K562 (cell line): Measurements from ENCODE around the gene KAZN. TPM values are rescaled to one million over a fixed set of nuclear protein-coding genes. Genes with fewer than 3 reads are reported as not detected.

Experiments used
- ATAC-seq: fragments of 200-7000 bp; cut with Tn5 transposase; 3 replicates; pipeline ENCODE4 v1.9.1; 2020; ENCODE audit warnings: moderate library complexity
- BruUV-seq: library from RNA; stranded (reverse); fragments of 400-500 nt; replicated peaks from 2 replicates; lab custom pipeline; 2021; lab: Mats Ljungman, UMichigan
- CTCF ChIA-PET: fragments of 300-600 bp; formaldehyde crosslinking; extraction: SDS; loops from one replicate; lab custom pipeline; 2021; ENCODE audit warnings: low intra/inter-chr PET ratio; lab: Yijun Ruan, JAX
- POLR2A ChIA-PET: fragments of 300-600, 350-650 bp; sonication (Branson Sonifier 250); formaldehyde crosslinking; extraction: SDS; loops from one replicate; lab custom pipeline; 2021; ENCODE audit warnings: antibody characterized with exemption, inconsistent platforms; lab: Yijun Ruan, JAX
- DNase-seq, 4 experiments: peaks; one replicate each; pipeline versions ENCODE4 v3.0.0 to v3.0.0-alpha.2; 2011 to 2018; ENCODE audit warnings: low spot score in 3 of 4, mixed read lengths in 3 of 4; ENCODE audit errors: extremely low read depth in 1 of 4
- FAIRE-seq: peaks from 2 replicates; lab custom pipeline; 2011; peaks lifted over from hg19 to GRCh38; lab: Jason Lieb, UNC
- H2AFZ ChIP-seq: 2 replicates; pipeline ENCODE4 v1.6.0; 2011; ENCODE audit warnings: low read depth, low read length, control low read depth, inconsistent platforms
- H3K27ac ChIP-seq: fragments of 200-600 bp; 3 replicates; pipeline ENCODE4 v1.8.0; 2011; ENCODE audit warnings: low read depth, mild to moderate bottlenecking, control low read depth, inconsistent platforms, low read length, moderate library complexity, mixed read lengths; ENCODE audit errors: extremely low read depth
- H3K27me3 ChIP-seq, 2 experiments: fragments of 300-600 bp in 1 of 2; 2 replicates in 1 of 2; 3 replicates in 1 of 2; pipeline versions ENCODE4 v1.6.0 to v1.8.0; 2011; ENCODE audit warnings: inconsistent platforms in 2 of 2, low read length in 2 of 2, mild to moderate bottlenecking in 1 of 2, mixed read lengths in 1 of 2, moderate library complexity in 1 of 2; ENCODE audit not compliant: control insufficient read depth in 2 of 2, insufficient read depth in 2 of 2
- H3K36me3 ChIP-seq: fragments of 300-600 bp; 3 replicates; pipeline ENCODE4 v1.8.0; 2011; ENCODE audit warnings: mild to moderate bottlenecking, low read length, inconsistent platforms; ENCODE audit not compliant: control insufficient read depth, insufficient read depth
- H3K4me1 ChIP-seq, 2 experiments: fragments of 200-600 bp in 1 of 2; replicated peaks in 1 of 2; 2 replicates in 1 of 2; 3 replicates in 1 of 2; pipeline versions ENCODE4 v1.5.1 to v1.8.0; 2011; ENCODE audit warnings: inconsistent platforms in 2 of 2, low read length in 2 of 2, mild to moderate bottlenecking in 1 of 2, mixed read lengths in 1 of 2, moderate library complexity in 1 of 2; ENCODE audit not compliant: control insufficient read depth in 2 of 2, insufficient read depth in 2 of 2
- H3K4me2 ChIP-seq: 2 replicates; pipeline ENCODE4 v1.6.1; 2011; ENCODE audit warnings: low read length, control low read depth, inconsistent platforms, mixed read lengths; ENCODE audit not compliant: insufficient read depth
- H3K4me3 ChIP-seq: fragments of 200-600 bp; sonication (generic), shearing (Covaris generic); 2 replicates; pipeline ENCODE4 v1.5.1; 2016; ENCODE audit warnings: control low read depth, inconsistent platforms
- H3K79me2 ChIP-seq: fragments of 200-600 bp; 3 replicates; pipeline ENCODE4 v1.8.0; 2011; ENCODE audit warnings: low read length, inconsistent platforms; ENCODE audit not compliant: control insufficient read depth, insufficient read depth
- H3K9ac ChIP-seq, 2 experiments: 2 replicates each; pipeline versions ENCODE4 v1.6.0 to v1.6.1; 2011; ENCODE audit warnings: low read depth in 2 of 2, low read length in 2 of 2, control low read depth in 1 of 2, inconsistent platforms in 1 of 2, mild to moderate bottlenecking in 1 of 2, mixed read lengths in 1 of 2; ENCODE audit not compliant: insufficient read depth in 1 of 2
- H3K9me1 ChIP-seq: one replicate; pipeline ENCODE4 v1.6.0; 2011; ENCODE audit warnings: inconsistent platforms, mild to moderate bottlenecking, low read length, moderate library complexity; ENCODE audit not compliant: control insufficient read depth, insufficient read depth
- H3K9me3 ChIP-seq: replicated peaks from 2 replicates; pipeline ENCODE4 v1.5.1; 2011; ENCODE audit warnings: low read depth, low read length, inconsistent platforms; ENCODE audit not compliant: control insufficient read depth, insufficient read depth
- H4K20me1 ChIP-seq: replicated peaks from 2 replicates; pipeline ENCODE4 v1.6.1; 2011; ENCODE audit warnings: low read length, inconsistent platforms, mixed read lengths; ENCODE audit not compliant: control insufficient read depth, insufficient read depth
- EHMT2 ChIP-seq: fragments of 450-650 bp; IDR thresholded peaks from 2 replicates; pipeline ENCODE4 v1.6.1; 2018; ENCODE audit warnings: antibody characterized with exemption
- HDGF ChIP-seq: fragments of 450-650 bp; IDR thresholded peaks from 2 replicates; pipeline ENCODE4 v1.6.1; 2016
- ILF3 ChIP-seq: fragments of 450-650 bp; IDR thresholded peaks from 2 replicates; pipeline ENCODE4 v1.6.1; 2018; ENCODE audit warnings: antibody characterized with exemption, mild to moderate bottlenecking, moderate library complexity, borderline replicate concordance
- NFE2L1 ChIP-seq: fragments of 450-650 bp; IDR thresholded peaks from 2 replicates; pipeline ENCODE4 v1.6.1; 2016; ENCODE audit warnings: missing genetic modification characterization, low read depth, mild to moderate bottlenecking, missing compliant biosample characterization, moderate library complexity, borderline replicate concordance
- PTTG1 ChIP-seq: fragments of 450-650 bp; IDR thresholded peaks from 2 replicates; pipeline ENCODE4 v1.6.1; 2016; ENCODE audit warnings: low read depth, mild to moderate bottlenecking, missing genetic modification characterization, missing compliant biosample characterization
- RB1 ChIP-seq: fragments of 450-650 bp; IDR thresholded peaks from 2 replicates; pipeline ENCODE4 v1.6.1; 2017; ENCODE audit warnings: low read depth, mild to moderate bottlenecking
- RBM17 ChIP-seq: fragments of 200-400 bp; formaldehyde crosslinking; IDR thresholded peaks from 2 replicates; pipeline ENCODE4 v1.6.1; 2017; ENCODE audit warnings: low read depth, mild to moderate bottlenecking, low read length, borderline replicate concordance
- SLC30A9 ChIP-seq: fragments of 250-450 bp; sonication (Bioruptor Pico); IDR thresholded peaks from 2 replicates; pipeline ENCODE4 v1.8.0; 2022; ENCODE audit warnings: mild to moderate bottlenecking, moderate library complexity
- TRIM28 ChIP-seq: fragments of 450-650 bp; IDR thresholded peaks from 2 replicates; pipeline ENCODE4 v1.6.1; 2017
- ZNF197 ChIP-seq: fragments of 200-800 bp; sonication (Bioruptor generic); IDR thresholded peaks from 2 replicates; pipeline ENCODE4 v1.6.1; 2016; ENCODE audit warnings: low read depth, missing genetic modification characterization, missing compliant biosample characterization
- ZNF347 ChIP-seq: fragments of 450-650 bp; formaldehyde crosslinking; IDR thresholded peaks from 2 replicates; pipeline ENCODE4 v1.4.0; 2020; ENCODE audit warnings: low read depth, mild to moderate bottlenecking, moderate library complexity
- in situ Hi-C: fragments of 300-500 bp; cut with MboI; formaldehyde crosslinking; loops from 4 replicates; pipeline ENCODE4 v1.15.0; 2018; ENCODE audit warnings: inconsistent platforms, mixed read lengths
- intact Hi-C: fragments of 100-400 bp; cut with micrococcal nuclease; formaldehyde crosslinking; loops from 2 replicates; pipeline ENCODE4 v1.14.2; 2022
- polyA plus RNA-seq, 8 experiments: library from polyadenylated mRNA; depleted of rRNA in 4 of 8; stranded (reverse) in 5 of 8; unstranded in 3 of 8; fragments of >200 nt; fragmentation: Nextera tagmentation in 2 of 8; fragmentation: Illumina TruSeq in 1 of 8; extraction: Ambion mirVana in 2 of 8; extraction: Trizol in 1 of 8; gene quantifications; 2 replicates each; pipeline versions ENCODE4 v1.2.1 to v1.2.3, GENCODE V29; 2011 to 2014; ENCODE audit warnings: inconsistent platforms in 1 of 8, missing spikeins in 1 of 8
- total RNA-seq, 7 experiments: library from RNA; depleted of rRNA in 6 of 7; stranded (reverse); fragments of >200 nt in 6 of 7; fragmentation: Illumina TruSeq in 2 of 7; extraction: Trizol in 2 of 7; gene quantifications; 2 replicates each; pipeline versions ENCODE4 v1.2.1 to v1.2.3, GENCODE V29; 2011 to 2021; ENCODE audit warnings: low replicate concordance in 1 of 7
- TF ChIP-seq, protein P1 (sequence below): sonication (generic); formaldehyde crosslinking; IDR thresholded peaks from 2 replicates; pipeline ENCODE4 v1.8.0; 2022; ENCODE audit warnings: missing genetic modification reagents, mild to moderate bottlenecking, borderline replicate concordance
- TF ChIP-seq, protein P2 (sequence below): fragments of 250-450 bp; sonication (Bioruptor Pico); IDR thresholded peaks from 2 replicates; pipeline ENCODE4 v1.4.0; 2020; ENCODE audit warnings: mild to moderate bottlenecking, moderate library complexity, borderline replicate concordance
- TF ChIP-seq, protein P3 (sequence below): sonication (generic); formaldehyde crosslinking; IDR thresholded peaks from 2 replicates; pipeline ENCODE4 v1.5.0; 2020; ENCODE audit warnings: missing genetic modification reagents
- TF ChIP-seq, protein P4 (sequence below): fragments of 450-650 bp; IDR thresholded peaks from 2 replicates; pipeline ENCODE4 v1.7.1; 2018; ENCODE audit warnings: mild to moderate bottlenecking, low read depth; ENCODE audit not compliant: partially characterized antibody

The KAZN gene
- total and polyA plus RNA-seq, 9 of the 15 experiments (the other 6 are each of a cell fraction or from before 2014, with no cell fraction given): 2.1 to 21.6 (median 5.4) TPM

DNA sequence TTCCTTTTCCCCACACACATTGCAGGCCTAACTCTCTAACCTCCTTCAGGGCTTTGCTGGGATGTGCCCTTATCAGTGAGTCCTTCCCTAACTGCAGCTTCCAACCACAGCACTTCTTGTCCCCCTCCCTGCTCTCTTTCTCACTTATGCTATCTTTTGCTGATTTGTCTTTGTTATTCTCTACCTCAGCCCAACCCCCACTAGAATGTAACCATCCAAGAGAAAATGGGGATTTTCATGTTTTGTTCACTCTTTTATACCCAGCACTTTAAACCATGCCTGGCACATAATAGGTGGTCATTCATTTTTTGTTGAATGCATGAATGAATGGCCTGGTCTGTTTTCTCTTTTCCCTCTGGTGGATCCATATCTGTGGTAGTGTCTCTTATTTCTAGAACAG lies 243.5 kb downstream of the KAZN start:
- H3K27me3 ChIP-seq: no peaks in the 10 kb centered on the region
- no TSS peak for BruUV-seq
- peaks cover 0 to 13% of the 10 kb centered on the region in 2 experiments; a peak in 2 of 5 replicates for H3K4me1 ChIP-seq
- H3K9me1 ChIP-seq: no peaks in the 10 kb centered on the region
- CTCF ChIA-PET: no interaction called here
- H3K4me3 ChIP-seq: no peak overlapping the region
- FAIRE-seq (no peak), DNase-seq (no peak), ATAC-seq (no peak)
- no peak overlapping the region for H3K27ac ChIP-seq
- intact Hi-C loops (no loop called here), in situ Hi-C loops (no loop called here)
- no peaks in the 10 kb centered on the region for H3K36me3 ChIP-seq
- no peak overlapping the region for H3K9ac ChIP-seq
- no peaks in the 10 kb centered on the region for H3K79me2 ChIP-seq
- H2AFZ ChIP-seq: no peak overlapping the region
- H4K20me1 ChIP-seq: no peaks in the 10 kb centered on the region
- no peak overlapping the region for H3K4me2 ChIP-seq
- H3K9me3 ChIP-seq: peaks cover 21% of the 10 kb centered on the region
- POLR2A ChIA-PET: no interaction called here
- TF ChIP-seq TRIM28: peak; percentile 99
- TF ChIP-seq RB1: no peak
- TF ChIP-seq, protein P1, sequence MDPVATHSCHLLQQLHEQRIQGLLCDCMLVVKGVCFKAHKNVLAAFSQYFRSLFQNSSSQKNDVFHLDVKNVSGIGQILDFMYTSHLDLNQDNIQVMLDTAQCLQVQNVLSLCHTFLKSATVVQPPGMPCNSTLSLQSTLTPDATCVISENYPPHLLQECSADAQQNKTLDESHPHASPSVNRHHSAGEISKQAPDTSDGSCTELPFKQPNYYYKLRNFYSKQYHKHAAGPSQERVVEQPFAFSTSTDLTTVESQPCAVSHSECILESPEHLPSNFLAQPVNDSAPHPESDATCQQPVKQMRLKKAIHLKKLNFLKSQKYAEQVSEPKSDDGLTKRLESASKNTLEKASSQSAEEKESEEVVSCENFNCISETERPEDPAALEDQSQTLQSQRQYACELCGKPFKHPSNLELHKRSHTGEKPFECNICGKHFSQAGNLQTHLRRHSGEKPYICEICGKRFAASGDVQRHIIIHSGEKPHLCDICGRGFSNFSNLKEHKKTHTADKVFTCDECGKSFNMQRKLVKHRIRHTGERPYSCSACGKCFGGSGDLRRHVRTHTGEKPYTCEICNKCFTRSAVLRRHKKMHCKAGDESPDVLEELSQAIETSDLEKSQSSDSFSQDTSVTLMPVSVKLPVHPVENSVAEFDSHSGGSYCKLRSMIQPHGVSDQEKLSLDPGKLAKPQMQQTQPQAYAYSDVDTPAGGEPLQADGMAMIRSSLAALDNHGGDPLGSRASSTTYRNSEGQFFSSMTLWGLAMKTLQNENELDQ (CRISPR knock-in tag): no peak
- TF ChIP-seq NFE2L1: no peak
- no peak for TF ChIP-seq RBM17
- TF ChIP-seq SLC30A9 (CRISPR knock-in tag): no peak
- TF ChIP-seq, protein P2, sequence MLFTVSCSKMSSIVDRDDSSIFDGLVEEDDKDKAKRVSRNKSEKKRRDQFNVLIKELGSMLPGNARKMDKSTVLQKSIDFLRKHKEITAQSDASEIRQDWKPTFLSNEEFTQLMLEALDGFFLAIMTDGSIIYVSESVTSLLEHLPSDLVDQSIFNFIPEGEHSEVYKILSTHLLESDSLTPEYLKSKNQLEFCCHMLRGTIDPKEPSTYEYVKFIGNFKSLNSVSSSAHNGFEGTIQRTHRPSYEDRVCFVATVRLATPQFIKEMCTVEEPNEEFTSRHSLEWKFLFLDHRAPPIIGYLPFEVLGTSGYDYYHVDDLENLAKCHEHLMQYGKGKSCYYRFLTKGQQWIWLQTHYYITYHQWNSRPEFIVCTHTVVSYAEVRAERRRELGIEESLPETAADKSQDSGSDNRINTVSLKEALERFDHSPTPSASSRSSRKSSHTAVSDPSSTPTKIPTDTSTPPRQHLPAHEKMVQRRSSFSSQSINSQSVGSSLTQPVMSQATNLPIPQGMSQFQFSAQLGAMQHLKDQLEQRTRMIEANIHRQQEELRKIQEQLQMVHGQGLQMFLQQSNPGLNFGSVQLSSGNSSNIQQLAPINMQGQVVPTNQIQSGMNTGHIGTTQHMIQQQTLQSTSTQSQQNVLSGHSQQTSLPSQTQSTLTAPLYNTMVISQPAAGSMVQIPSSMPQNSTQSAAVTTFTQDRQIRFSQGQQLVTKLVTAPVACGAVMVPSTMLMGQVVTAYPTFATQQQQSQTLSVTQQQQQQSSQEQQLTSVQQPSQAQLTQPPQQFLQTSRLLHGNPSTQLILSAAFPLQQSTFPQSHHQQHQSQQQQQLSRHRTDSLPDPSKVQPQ (CRISPR knock-in tag): no peak
- TF ChIP-seq, protein P3, sequence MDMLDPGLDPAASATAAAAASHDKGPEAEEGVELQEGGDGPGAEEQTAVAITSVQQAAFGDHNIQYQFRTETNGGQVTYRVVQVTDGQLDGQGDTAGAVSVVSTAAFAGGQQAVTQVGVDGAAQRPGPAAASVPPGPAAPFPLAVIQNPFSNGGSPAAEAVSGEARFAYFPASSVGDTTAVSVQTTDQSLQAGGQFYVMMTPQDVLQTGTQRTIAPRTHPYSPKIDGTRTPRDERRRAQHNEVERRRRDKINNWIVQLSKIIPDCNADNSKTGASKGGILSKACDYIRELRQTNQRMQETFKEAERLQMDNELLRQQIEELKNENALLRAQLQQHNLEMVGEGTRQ (CRISPR knock-in tag): no peak
- TF ChIP-seq PTTG1: no peak
- no peak for TF ChIP-seq EHMT2
- no peak for TF ChIP-seq ZNF347 (CRISPR knock-in tag)
- no peak for TF ChIP-seq HDGF
- TF ChIP-seq ZNF197 (CRISPR knock-in tag): no peak
- no peak for TF ChIP-seq ILF3
- TF ChIP-seq, protein P4, sequence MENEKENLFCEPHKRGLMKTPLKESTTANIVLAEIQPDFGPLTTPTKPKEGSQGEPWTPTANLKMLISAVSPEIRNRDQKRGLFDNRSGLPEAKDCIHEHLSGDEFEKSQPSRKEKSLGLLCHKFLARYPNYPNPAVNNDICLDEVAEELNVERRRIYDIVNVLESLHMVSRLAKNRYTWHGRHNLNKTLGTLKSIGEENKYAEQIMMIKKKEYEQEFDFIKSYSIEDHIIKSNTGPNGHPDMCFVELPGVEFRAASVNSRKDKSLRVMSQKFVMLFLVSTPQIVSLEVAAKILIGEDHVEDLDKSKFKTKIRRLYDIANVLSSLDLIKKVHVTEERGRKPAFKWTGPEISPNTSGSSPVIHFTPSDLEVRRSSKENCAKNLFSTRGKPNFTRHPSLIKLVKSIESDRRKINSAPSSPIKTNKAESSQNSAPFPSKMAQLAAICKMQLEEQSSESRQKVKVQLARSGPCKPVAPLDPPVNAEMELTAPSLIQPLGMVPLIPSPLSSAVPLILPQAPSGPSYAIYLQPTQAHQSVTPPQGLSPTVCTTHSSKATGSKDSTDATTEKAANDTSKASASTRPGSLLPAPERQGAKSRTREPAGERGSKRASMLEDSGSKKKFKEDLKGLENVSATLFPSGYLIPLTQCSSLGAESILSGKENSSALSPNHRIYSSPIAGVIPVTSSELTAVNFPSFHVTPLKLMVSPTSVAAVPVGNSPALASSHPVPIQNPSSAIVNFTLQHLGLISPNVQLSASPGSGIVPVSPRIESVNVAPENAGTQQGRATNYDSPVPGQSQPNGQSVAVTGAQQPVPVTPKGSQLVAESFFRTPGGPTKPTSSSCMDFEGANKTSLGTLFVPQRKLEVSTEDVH: no peak
